ENCODE results near the gene DMXL1.

- no peak for TF ChIP-seq CTCF (IDR thresholded peaks at IDR 0.05; ENCODE audit: low read depth, low read length)
- no peak for TF ChIP-seq POLR2A (IDR thresholded peaks at IDR 0.05; ENCODE audit: extremely low read depth, insufficient read length)
- no peak for TF ChIP-seq MAX (IDR thresholded peaks at IDR 0.05; ENCODE audit: low read depth, low read length)
Observed at GRCh38 chr5:119293516-119293829, 222.6 kb downstream of the DMXL1 start.

Measured in NB4 (cell line).